HL-60/S4 treated with retinoic acid at 250 ng/mL for 4 days and 3 days (cell line): Measurements from ENCODE around the gene SEMA4D.

Source experiments
- in situ Hi-C: fragments of 300-500 bp; cut with MboI; formaldehyde crosslinking; loops from 2 replicates; pipeline ENCODE4 v1.7.0; 2022; ENCODE audit warnings: low sequenced_read_pairs

SEMA4D gene

GRCh38 chr9:89395931-89396710 lies 101.8 kb downstream of the SEMA4D start:
- in situ Hi-C loops = no loop called here

GRCh38 chr9:89394412-89394811 lies 103.5 kb downstream of the SEMA4D start:
- in situ Hi-C loops = no loop called here

GRCh38 chr9:89391585-89391984 lies 106.3 kb downstream of the SEMA4D start:
- in situ Hi-C loops = no loop called here

GRCh38 chr9:89390578-89391116 lies 107.3 kb downstream of the SEMA4D start:
- in situ Hi-C loops = no loop called here

- in situ Hi-C loops = no loop called here
Measured at GRCh38 chr9:89390068-89390555, 107.8 kb downstream of the SEMA4D start.

- in situ Hi-C loops = loop anchor here (10.0 kb wide), 1 partner anchor 176 kb away; no protein-coding TSS in a partner anchor
Measured at GRCh38 chr9:89388868-89389177, 109.1 kb downstream of the SEMA4D start.

- in situ Hi-C loops = loop anchor here (10.0 kb wide), 1 partner anchor 177 kb away; no protein-coding TSS in a partner anchor
Measured at GRCh38 chr9:89388084-89388867, 109.6 kb downstream of the SEMA4D start.

GRCh38 chr9:89387197-89387849 lies 110.6 kb downstream of the SEMA4D start:
- in situ Hi-C loops = loop anchor here (10.0 kb wide), 1 partner anchor 177 kb away; no protein-coding TSS in a partner anchor

GRCh38 chr9:89386797-89387196 lies 111.1 kb downstream of the SEMA4D start:
- in situ Hi-C loops = loop anchor here (10.0 kb wide), 1 partner anchor 178 kb away; no protein-coding TSS in a partner anchor

- in situ Hi-C loops = loop anchor here (10.0 kb wide), 1 partner anchor 179 kb away; no protein-coding TSS in a partner anchor
Measured at GRCh38 chr9:89386206-89386605, 111.7 kb downstream of the SEMA4D start.

- in situ Hi-C loops = loop anchor here (10.0 kb wide), 1 partner anchor 180 kb away; no protein-coding TSS in a partner anchor
Measured at GRCh38 chr9:89384783-89385182, 113.1 kb downstream of the SEMA4D start.

- in situ Hi-C loops = loop anchor here (10.0 kb wide), 1 partner anchor 181 kb away; no protein-coding TSS in a partner anchor
Measured at GRCh38 chr9:89383721-89384300, 114.1 kb downstream of the SEMA4D start.

- in situ Hi-C loops = loop anchor here (10.0 kb wide), 1 partner anchor 182 kb away; no protein-coding TSS in a partner anchor
Measured at GRCh38 chr9:89383030-89383720, 114.7 kb downstream of the SEMA4D start.

GRCh38 chr9:89382026-89382986 lies 115.6 kb downstream of the SEMA4D start:
- in situ Hi-C loops = loop anchor here (10.0 kb wide), 1 partner anchor 182 kb away; no protein-coding TSS in a partner anchor

- in situ Hi-C loops = loop anchor here (10.0 kb wide), 1 partner anchor 184 kb away; no protein-coding TSS in a partner anchor
Measured at GRCh38 chr9:89381308-89381609, 116.7 kb downstream of the SEMA4D start.

GRCh38 chr9:89380437-89381307 lies 117.2 kb downstream of the SEMA4D start:
- in situ Hi-C loops = loop anchor here (10.0 kb wide), 1 partner anchor 184 kb away; no protein-coding TSS in a partner anchor

GRCh38 chr9:89379508-89380115 lies 118.3 kb downstream of the SEMA4D start:
- in situ Hi-C loops = loop anchor here (10.0 kb wide), 1 partner anchor 185 kb away; no protein-coding TSS in a partner anchor
